AG04450 (cell line): ENCODE measurements around the gene EPS15. TPM values are rescaled to one million over a fixed set of nuclear protein-coding genes. Genes with fewer than 3 reads are reported as not detected.
"Not testable (repeated sequence)": the region's sequence is repeated elsewhere in the genome, so short reads cannot be mapped to it uniquely, and the experiment has no call there.

Source experiments
- CTCF ChIA-PET: fragments of 300-600, 350-600 bp; formaldehyde crosslinking; extraction: SDS; loops from one replicate; lab custom pipeline; 2022; ENCODE audit warnings: antibody characterized with exemption, inconsistent platforms; lab: Charles Lee
- POLR2A ChIA-PET: fragments of 350-600 bp; formaldehyde crosslinking; extraction: SDS; loops from one replicate; lab custom pipeline; 2021; ENCODE audit warnings: antibody characterized with exemption, inconsistent platforms; lab: Yijun Ruan, JAX
- DNase-seq: peaks from one replicate; pipeline ENCODE4 v3.0.0-alpha.2; 2011; ENCODE audit warnings: low read depth, low spot score
- H3K27ac ChIP-seq: one replicate; pipeline ENCODE4 v1.5.1; 2012; ENCODE audit warnings: low read depth, low read length, control low read depth
- H3K27me3 ChIP-seq: one replicate; pipeline ENCODE4 v1.6.0; 2012; ENCODE audit warnings: low read length; ENCODE audit not compliant: control insufficient read depth, insufficient read depth
- H3K4me3 ChIP-seq: 2 replicates; pipeline ENCODE4 v1.5.1; 2011; ENCODE audit warnings: mild to moderate bottlenecking, low read depth, low read length, control low read depth
- H3K9me3 ChIP-seq: 2 replicates; pipeline ENCODE4 v1.5.1; 2012; ENCODE audit warnings: low read length; ENCODE audit not compliant: control insufficient read depth, insufficient read depth
- CTCF ChIP-seq: IDR thresholded peaks from 2 replicates; pipeline ENCODE4 v1.5.1; 2011; ENCODE audit warnings: low read depth, low read length, control low read depth, inconsistent platforms
- polyA plus RNA-seq: library from polyadenylated mRNA; depleted of rRNA; stranded (reverse); fragments of >200 nt; gene quantifications from 2 replicates; pipeline ENCODE4 v1.2.3, GENCODE V29; 2011

The EPS15 gene
- polyA plus RNA-seq, 1 experiment = 55.4 TPM

DNA sequence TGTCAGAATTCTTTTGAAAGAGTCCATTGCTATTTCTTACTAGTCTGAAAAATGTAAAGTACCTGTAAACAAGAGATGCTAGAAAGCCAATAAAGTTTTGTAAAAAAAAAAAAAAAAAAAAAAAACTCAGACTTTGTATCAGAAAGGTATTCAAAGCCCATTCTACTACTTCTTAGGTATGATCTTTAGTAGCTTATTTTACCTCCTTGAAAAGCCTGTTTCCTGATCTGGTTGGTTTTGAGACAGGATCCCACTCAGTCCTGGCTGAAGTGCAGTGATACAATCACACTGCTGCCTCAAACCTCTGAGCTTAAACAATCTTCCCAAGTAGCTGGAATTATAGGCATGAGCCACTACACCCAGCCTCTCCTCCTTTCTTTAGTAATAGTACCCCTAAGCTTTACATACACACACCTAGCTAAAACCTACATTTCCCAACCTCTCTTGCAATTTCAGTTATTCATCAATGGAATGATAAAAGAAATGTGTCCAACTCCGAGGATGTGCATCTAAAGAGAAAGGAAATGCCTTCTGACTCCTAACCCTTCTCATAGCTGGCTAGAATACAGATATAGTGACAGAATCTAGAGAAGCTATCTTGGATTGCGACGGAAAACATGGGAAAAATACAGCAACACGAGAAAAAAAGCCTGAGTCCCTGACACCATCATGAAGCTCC lies 30.6 kb downstream of the EPS15 start:
- DNase-seq = no peak
- Histone ChIP-seq H3K4me3 (no peak overlapping the region), H3K27ac (no peak overlapping the region), H3K9me3 (no peaks in the 10 kb centered on the region), H3K27me3 (no peaks in the 10 kb centered on the region)
- ChIA-PET POLR2A (interaction anchor here (0.7 kb wide), 1 partner anchor 176 kb away, joined by 4 read pairs; no protein-coding TSS in a partner anchor), CTCF (interaction anchor here (0.6 to 2.1 kb wide), 2 partner anchors 47 to 437 kb away, joined by 3 to 7 read pairs; no protein-coding TSS in a partner anchor)
- TF ChIP-seq CTCF = no peak

- no peak overlapping the region for H3K27ac ChIP-seq
- ChIA-PET POLR2A (no interaction called here), CTCF (interaction anchor here (0.9 kb wide), 1 partner anchor 38 kb away, joined by 3 read pairs; no protein-coding TSS in a partner anchor)
- TF ChIP-seq CTCF = no peak
- H3K27me3 ChIP-seq = no peaks in the 10 kb centered on the region
- no peak for DNase-seq
- no peaks in the 10 kb centered on the region for H3K9me3 ChIP-seq
- H3K4me3 ChIP-seq = no peak overlapping the region
Observed at GRCh38 chr1:51487628-51488027, 31.4 kb downstream of the EPS15 start.

DNA sequence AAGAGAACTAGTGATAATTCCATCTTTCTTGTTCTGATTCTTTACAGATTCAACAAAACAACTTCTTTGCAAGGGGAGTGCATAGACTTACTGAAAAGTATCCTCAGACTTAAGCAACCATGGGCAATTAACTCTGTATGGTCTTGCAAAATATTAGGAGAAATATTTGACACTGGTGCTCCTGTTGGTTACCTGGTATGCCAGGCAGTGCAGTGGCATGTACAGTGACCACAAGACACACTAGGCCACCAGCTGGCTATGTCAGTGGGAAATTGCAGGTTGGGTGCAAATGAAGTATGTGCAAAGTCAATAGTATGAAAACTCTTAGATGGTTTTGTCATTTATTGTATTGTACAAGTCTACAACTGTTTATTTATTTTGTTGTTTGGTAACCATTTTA lies 34.5 kb downstream of the EPS15 start:
- no peaks in the 10 kb centered on the region for H3K9me3 ChIP-seq
- no peak overlapping the region for H3K27ac ChIP-seq
- ChIA-PET POLR2A (interaction anchor here (0.5 kb wide), 1 partner anchor 12 kb away, joined by 4 read pairs; no protein-coding TSS in a partner anchor), CTCF (interaction anchor here (1.4 kb wide), 1 partner anchor 51 kb away, joined by 4 read pairs; no protein-coding TSS in a partner anchor)
- H3K27me3 ChIP-seq = no peaks in the 10 kb centered on the region
- H3K4me3 ChIP-seq = no peak overlapping the region
- TF ChIP-seq CTCF = no peak
- DNase-seq = no peak

GRCh38 chr1:51482881-51483280 lies 36.2 kb downstream of the EPS15 start:
- DNase-seq = no peak
- H3K27me3 ChIP-seq = no peaks in the 10 kb centered on the region
- no peak for TF ChIP-seq CTCF
- H3K9me3 ChIP-seq = no peaks in the 10 kb centered on the region
- no peak overlapping the region for H3K27ac ChIP-seq
- H3K4me3 ChIP-seq = no peak overlapping the region
- ChIA-PET CTCF (no interaction called here), POLR2A (no interaction called here)

DNA sequence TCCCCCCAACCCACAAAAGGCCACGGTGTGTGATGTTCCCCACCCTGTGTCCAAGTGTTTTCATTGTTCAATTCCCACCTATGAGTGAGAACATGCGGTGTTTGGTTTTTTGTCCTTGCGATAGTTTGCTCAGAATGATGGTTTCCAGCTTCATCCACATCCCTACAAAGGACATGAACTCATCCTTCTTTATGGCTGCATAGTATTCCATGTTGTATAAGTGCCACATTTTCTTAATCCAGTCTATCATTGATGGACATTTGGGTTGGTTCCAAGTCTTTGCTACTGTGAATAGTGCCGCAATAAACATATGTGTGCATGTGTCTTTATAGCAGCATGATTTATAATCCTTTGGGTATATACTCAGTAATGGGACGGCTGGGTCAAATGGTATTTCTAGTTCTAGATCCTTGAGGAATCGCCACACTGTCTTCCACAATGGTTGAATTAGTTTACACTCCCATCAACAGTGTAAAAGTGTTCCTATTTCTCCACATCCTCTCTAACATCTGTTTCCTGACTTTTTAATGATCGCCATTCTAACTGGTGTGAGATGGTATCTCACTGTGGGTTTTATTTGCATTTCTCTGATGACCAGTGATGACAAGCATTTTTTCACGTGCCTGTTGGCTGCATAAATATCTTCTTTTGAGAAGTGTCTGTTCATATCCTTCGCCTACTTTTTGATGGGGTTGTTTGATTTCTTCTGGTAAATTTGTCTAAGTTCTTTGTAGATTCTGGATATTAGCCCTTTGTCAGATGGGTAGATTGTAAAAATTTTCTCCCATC lies 44.0 kb downstream of the EPS15 start:
- H3K27ac ChIP-seq, CTCF ChIA-PET, H3K9me3 ChIP-seq, H3K4me3 ChIP-seq, H3K27me3 ChIP-seq, DNase-seq, POLR2A ChIA-PET: not testable (repeated sequence)
